ENCODE measurements around the gene ADGRB3.
"Not testable (repeated sequence)": the region's sequence is repeated elsewhere in the genome, so short reads cannot be mapped to it uniquely, and the experiment has no call there.

ADGRB3 gene

DNA sequence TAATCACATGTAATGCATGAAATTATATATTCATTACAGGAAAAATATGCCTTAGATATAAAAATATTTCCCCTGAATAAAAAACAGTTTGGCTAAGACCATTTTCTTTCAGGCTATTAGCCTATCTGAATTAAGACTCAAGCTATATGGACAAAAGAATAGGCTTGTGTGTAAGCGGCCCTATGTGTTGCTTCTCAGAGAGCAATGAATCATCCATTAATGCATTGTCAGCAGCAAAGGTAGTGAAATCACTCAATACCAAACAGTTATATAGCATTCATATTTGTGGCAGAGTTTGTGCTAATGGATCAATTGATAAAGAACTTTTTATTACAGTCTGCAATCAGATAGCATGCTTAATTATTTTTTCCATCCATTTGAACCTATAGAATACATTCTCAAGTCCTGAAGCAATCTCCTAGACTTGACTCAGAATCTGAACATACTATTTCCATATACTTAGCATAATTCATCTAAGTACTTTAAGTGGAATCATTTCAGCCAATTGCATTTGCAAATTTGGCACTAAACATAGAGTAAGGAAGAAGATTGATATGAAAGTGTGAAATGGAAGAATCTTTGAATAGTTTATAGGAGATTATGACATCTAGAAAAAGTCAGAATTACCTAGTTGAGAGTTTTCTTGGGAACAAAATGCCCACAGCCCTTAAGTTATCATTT lies 112.2 kb downstream of the ADGRB3 start:
- DNase-seq (ENCODE audit: low read depth in 2 of 2) = no peak
- TF ChIP-seq, protein P1, sequence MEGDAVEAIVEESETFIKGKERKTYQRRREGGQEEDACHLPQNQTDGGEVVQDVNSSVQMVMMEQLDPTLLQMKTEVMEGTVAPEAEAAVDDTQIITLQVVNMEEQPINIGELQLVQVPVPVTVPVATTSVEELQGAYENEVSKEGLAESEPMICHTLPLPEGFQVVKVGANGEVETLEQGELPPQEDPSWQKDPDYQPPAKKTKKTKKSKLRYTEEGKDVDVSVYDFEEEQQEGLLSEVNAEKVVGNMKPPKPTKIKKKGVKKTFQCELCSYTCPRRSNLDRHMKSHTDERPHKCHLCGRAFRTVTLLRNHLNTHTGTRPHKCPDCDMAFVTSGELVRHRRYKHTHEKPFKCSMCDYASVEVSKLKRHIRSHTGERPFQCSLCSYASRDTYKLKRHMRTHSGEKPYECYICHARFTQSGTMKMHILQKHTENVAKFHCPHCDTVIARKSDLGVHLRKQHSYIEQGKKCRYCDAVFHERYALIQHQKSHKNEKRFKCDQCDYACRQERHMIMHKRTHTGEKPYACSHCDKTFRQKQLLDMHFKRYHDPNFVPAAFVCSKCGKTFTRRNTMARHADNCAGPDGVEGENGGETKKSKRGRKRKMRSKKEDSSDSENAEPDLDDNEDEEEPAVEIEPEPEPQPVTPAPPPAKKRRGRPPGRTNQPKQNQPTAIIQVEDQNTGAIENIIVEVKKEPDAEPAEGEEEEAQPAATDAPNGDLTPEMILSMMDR (IDR thresholded peaks at IDR 0.05; ENCODE audit: low read depth, low read length) = no peak
- no peak overlapping the region for H3K4me3 ChIP-seq (replicated peaks in 1 of 2; ENCODE audit: low read depth in 2 of 2, low read length in 2 of 2)

- DNase-seq (ENCODE audit: low read depth in 2 of 2); H3K4me3 ChIP-seq (replicated peaks in 1 of 2; ENCODE audit: low read depth in 2 of 2, low read length in 2 of 2): not testable (repeated sequence)
Observed at GRCh38 chr6:68747832-68748231, 112.8 kb downstream of the ADGRB3 start.

- TF ChIP-seq, protein P1 (IDR thresholded peaks at IDR 0.05; ENCODE audit: low read depth, low read length) = no peak
- no peak overlapping the region for H3K4me3 ChIP-seq (replicated peaks in 1 of 2; ENCODE audit: low read depth in 2 of 2, low read length in 2 of 2)
- no peak for DNase-seq (ENCODE audit: low read depth in 2 of 2)
Observed at GRCh38 chr6:68754681-68755213, 119.7 kb downstream of the ADGRB3 start.

DNA sequence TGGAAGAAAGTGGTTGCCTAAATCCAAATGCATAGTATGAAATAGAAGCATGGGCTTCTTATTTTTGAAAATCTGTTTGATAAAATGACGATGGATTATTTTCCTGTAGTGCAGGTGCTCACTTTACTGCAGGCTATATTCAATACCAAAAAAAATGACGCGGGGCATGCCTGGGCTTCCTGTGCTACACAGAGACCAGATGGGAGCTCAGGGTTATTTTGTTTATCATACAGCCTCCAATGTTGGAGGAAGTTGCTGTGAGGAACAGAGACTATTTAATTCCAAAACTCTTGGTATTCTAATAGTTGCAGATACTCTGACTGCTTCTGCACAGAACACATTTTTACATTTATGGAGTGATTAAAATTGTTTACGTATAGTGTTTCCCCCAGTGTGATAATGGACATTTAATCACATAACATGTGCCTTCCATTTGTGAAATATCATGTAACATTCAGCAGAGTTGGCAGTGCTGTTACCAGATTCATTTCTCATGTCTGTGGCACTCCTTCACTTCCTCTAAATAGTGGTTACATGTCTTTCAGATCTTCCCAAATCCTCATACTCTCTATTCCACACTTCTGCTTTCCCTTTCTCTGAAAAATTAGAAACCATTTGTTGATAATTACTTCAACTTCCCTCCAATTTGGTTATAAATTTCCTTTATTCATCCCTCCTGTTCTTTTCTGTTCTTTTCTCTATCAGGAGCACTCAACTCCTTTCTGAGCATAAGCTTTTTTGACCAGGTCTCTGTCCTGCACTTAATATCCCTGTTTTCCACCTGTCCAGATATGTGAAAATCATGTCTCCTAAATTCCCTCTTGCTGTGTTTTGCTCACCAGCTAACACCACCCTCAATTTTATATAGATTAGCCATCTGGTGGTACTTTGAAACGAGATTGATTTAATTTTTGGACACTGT lies 121.6 kb downstream of the ADGRB3 start:
- TF ChIP-seq, protein P1 (IDR thresholded peaks at IDR 0.05; ENCODE audit: low read depth, low read length) = no peak
- DNase-seq (ENCODE audit: low read depth in 2 of 2) = no peak
- H3K4me3 ChIP-seq (replicated peaks in 1 of 2; ENCODE audit: low read depth in 2 of 2, low read length in 2 of 2) = no peak overlapping the region

DNA sequence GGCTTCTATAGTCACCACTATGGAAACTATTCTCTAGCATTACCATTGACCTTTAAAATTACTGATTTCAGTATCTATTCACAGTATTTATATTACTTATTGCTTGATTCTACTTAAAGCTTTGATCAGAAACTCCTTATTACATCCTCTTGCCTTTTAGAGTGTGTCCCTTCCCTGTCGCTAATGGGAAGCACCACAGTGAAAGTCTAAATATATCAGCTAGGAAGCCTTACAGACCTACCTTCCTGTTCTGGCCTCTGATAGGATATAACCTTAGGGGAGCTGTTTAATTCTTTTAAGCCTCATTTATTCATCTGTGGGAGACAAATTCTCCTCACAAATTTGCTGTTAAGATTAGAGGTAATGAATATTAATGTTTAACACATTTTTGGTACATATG lies 122.7 kb downstream of the ADGRB3 start:
- DNase-seq (ENCODE audit: low read depth in 2 of 2) = no peak
- no peak overlapping the region for H3K4me3 ChIP-seq (replicated peaks in 1 of 2; ENCODE audit: low read depth in 2 of 2, low read length in 2 of 2)
- TF ChIP-seq, protein P1 (IDR thresholded peaks at IDR 0.05; ENCODE audit: low read depth, low read length) = no peak

- no peak for DNase-seq (ENCODE audit: low read depth in 2 of 2)
- TF ChIP-seq, protein P1 (IDR thresholded peaks at IDR 0.05; ENCODE audit: low read depth, low read length) = no peak
- H3K4me3 ChIP-seq (replicated peaks in 1 of 2; ENCODE audit: low read depth in 2 of 2, low read length in 2 of 2) = no peak overlapping the region
Observed at GRCh38 chr6:68758559-68758958, 123.5 kb downstream of the ADGRB3 start.

DNA sequence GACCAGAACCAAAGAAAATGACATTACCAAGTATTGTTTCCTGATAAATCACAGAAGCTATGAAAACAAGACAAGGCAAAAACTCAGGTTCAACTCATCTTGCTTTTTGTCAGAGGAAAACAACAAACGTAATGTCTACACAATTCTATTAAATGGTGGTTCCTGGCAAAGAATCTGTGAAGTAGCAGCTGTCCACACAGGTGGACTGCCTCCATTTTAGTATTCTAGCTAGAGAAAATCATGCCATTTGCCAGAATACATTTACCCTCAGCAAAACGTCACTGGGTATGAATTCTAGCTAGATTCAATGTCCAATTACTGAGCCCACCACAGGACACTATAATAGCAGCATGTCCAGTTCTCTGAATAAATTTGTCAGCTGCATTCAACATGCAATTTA lies 125.4 kb downstream of the ADGRB3 start:
- TF ChIP-seq, protein P1 (IDR thresholded peaks at IDR 0.05; ENCODE audit: low read depth, low read length) = no peak
- DNase-seq (ENCODE audit: low read depth in 2 of 2) = no peak
- no peak overlapping the region for H3K4me3 ChIP-seq (replicated peaks in 1 of 2; ENCODE audit: low read depth in 2 of 2, low read length in 2 of 2)
